GM21515 (cell line): ENCODE measurements around the gene ANKRD33B.
A peak's percentile ranks its signal among the peaks of the same experiment; 100 is the strongest.
"Not testable (repeated sequence)": the region's sequence is repeated elsewhere in the genome, so short reads cannot be mapped to it uniquely, and the experiment has no call there.

Experiments
- ATAC-seq: cut with Tn5 transposase; IDR thresholded peaks from one replicate; pipeline ENCODE4 v1.9.1; 2021; ENCODE audit not compliant: unreplicated experiment

The ANKRD33B gene

GRCh38 chr5:10556289-10556807 lies 7.5 kb upstream of the ANKRD33B start:
- no peak for ATAC-seq

GRCh38 chr5:10556893-10557746 lies 6.8 kb upstream of the ANKRD33B start:
- no peak for ATAC-seq

- ATAC-seq: no peak
These were observed 4.7 kb upstream of the ANKRD33B start for GRCh38 chr5:10559151-10559550.

- ATAC-seq: no peak
These were observed 4.0 kb upstream of the ANKRD33B start for GRCh38 chr5:10559871-10560270.

- ATAC-seq: no peak
These were observed 1.4 kb upstream of the ANKRD33B start for GRCh38 chr5:10562201-10563109.

GRCh38 chr5:10563110-10563944 lies 543 bp upstream of the ANKRD33B start:
- peak; percentile 26 for ATAC-seq

- no peak for ATAC-seq
These were observed 1.2 kb downstream of the ANKRD33B start for GRCh38 chr5:10564838-10565784.

- no peak for ATAC-seq
These were observed 2.1 kb downstream of the ANKRD33B start for GRCh38 chr5:10565785-10566542.

GRCh38 chr5:10566543-10567068 lies 2.7 kb downstream of the ANKRD33B start:
- no peak for ATAC-seq

- no peak for ATAC-seq
These were observed 3.3 kb downstream of the ANKRD33B start for GRCh38 chr5:10567121-10567591.

GRCh38 chr5:10567781-10568321 lies 4.0 kb downstream of the ANKRD33B start:
- no peak for ATAC-seq

- not testable (repeated sequence) for ATAC-seq
These were observed 6.7 kb downstream of the ANKRD33B start for GRCh38 chr5:10570540-10570939.

- no peak for ATAC-seq
These were observed 8.6 kb downstream of the ANKRD33B start for GRCh38 chr5:10572451-10572850.

- ATAC-seq: no peak
These were observed 9.7 kb downstream of the ANKRD33B start for GRCh38 chr5:10573487-10574145.

GRCh38 chr5:10574879-10575278 lies 11.0 kb downstream of the ANKRD33B start:
- not testable (repeated sequence) for ATAC-seq

- no peak for ATAC-seq
These were observed 12.4 kb downstream of the ANKRD33B start for GRCh38 chr5:10576121-10576789.

- ATAC-seq: no peak
These were observed 12.9 kb downstream of the ANKRD33B start for GRCh38 chr5:10576790-10577189.
